ENCODE data around the gene TNNC1. TPM values are rescaled to one million over a fixed set of nuclear protein-coding genes. Genes with fewer than 3 reads are reported as not detected.

Gene TNNC1
- total and polyA plus RNA-seq, 9 of the 15 experiments (the other 6 are each of a cell fraction or from before 2014, with no cell fraction given): 0.08 to 0.85 (median 0.42) TPM; not detected in 4

DNA sequence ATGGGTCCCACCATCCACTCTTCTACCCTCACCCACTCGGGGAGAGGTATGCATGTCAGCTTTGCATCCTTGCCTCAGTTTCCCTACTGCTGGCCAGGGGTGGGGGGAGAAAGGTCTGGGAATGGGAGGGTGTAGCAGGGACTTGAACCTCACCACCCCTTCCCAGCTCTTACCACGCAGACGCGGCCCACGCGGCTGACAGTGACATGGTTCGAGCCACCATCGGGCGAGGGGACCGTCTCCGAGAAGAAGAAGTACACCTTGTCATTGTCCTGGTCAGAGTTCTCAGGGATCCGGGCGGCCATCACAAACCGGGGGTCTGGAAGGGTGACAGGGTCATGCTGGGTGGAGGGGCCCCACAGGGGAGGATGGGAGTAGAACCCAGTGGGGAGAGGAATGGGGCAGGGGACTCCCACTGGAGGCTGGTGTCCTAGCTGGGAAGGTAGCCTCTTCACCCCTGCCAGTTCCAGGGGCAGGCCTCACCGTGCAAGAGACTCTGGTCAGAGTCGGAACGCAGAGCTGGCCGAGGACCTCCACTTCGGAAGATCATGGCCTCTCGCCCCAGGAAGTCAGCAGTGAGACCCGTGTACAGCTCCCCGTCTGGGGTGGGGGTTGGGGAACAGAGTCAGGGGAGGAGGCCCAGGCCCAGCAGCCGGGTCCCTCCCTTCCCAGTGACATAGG lies 12.6 kb downstream of the TNNC1 start (continued):
- TF ChIP-seq, protein P1, sequence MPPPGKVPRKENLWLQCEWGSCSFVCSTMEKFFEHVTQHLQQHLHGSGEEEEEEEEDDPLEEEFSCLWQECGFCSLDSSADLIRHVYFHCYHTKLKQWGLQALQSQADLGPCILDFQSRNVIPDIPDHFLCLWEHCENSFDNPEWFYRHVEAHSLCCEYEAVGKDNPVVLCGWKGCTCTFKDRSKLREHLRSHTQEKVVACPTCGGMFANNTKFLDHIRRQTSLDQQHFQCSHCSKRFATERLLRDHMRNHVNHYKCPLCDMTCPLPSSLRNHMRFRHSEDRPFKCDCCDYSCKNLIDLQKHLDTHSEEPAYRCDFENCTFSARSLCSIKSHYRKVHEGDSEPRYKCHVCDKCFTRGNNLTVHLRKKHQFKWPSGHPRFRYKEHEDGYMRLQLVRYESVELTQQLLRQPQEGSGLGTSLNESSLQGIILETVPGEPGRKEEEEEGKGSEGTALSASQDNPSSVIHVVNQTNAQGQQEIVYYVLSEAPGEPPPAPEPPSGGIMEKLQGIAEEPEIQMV (tag; conservative IDR thresholded peaks at IDR 0.05; ENCODE audit: low read depth): no peak
- TF ChIP-seq ZSCAN29 (IDR thresholded peaks at IDR 0.05): no peak
- TF ChIP-seq CBFA2T3 (IDR thresholded peaks at IDR 0.05): no peak

DNA sequence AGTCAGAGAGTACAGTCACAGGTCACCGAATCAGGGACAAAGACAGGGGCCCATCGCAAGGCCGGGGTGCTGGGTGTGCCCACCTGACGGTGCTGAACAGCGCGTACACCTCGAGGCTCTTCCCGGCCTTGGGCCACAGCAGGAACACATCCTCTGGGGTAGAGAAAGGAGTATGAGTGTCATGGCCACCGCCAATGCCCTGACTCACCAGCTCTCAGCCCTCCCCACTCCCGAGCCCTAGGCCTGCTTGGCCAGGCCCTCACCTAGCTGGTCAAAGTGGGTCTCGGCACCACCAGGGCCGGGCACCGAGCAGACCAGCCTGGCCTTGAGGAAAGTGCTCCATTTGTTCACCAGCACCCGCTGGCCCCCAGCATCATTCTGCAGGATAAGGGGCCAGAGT lies 13.2 kb downstream of the TNNC1 start:
- ChIA-PET CTCF (ENCODE audit: low intra/inter-chr PET ratio) (no interaction called here), POLR2A (interaction anchor here (0.6 kb wide), 1 partner anchor 16 kb away, joined by 3 read pairs; no protein-coding TSS in a partner anchor)
- H3K4me2 ChIP-seq (ENCODE audit: insufficient read depth, low read length): no peak overlapping the region
- no peak overlapping the region for H3K27ac ChIP-seq (ENCODE audit: extremely low read depth, low read depth, low read length)
- in situ Hi-C loops (cut with MboI) (loop anchor here (10.0 kb wide), 1 partner anchor 146 kb away; no protein-coding TSS in a partner anchor), intact Hi-C loops (cut with micrococcal nuclease) (no loop called here)
- no peaks in the 10 kb centered on the region for H3K79me2 ChIP-seq (ENCODE audit: control insufficient read depth, insufficient read depth, low read length)
- no TSS peak for BruUV-seq (replicated peaks)
- peaks cover 0 to 4% of the 10 kb centered on the region in 2 experiments; a peak in 1 of 5 replicates for H3K27me3 ChIP-seq (ENCODE audit: control insufficient read depth in 2 of 2, insufficient read depth in 2 of 2, low read length in 2 of 2)
- H2AFZ ChIP-seq (ENCODE audit: low read depth, low read length): no peak overlapping the region
- no peaks in the 10 kb centered on the region for H3K36me3 ChIP-seq (ENCODE audit: control insufficient read depth, insufficient read depth, low read length)
- H3K9me3 ChIP-seq (replicated peaks; ENCODE audit: control insufficient read depth, insufficient read depth, low read depth, low read length): no peaks in the 10 kb centered on the region
- no peaks in the 10 kb centered on the region for H4K20me1 ChIP-seq (replicated peaks; ENCODE audit: control insufficient read depth, insufficient read depth, low read length)
- no peak overlapping the region; a peak in 1 of 4 replicates for H3K9ac ChIP-seq (ENCODE audit: insufficient read depth in 1 of 2, low read depth in 2 of 2, low read length in 2 of 2)
- no peak for TF ChIP-seq SMAD3 (CRISPR knock-in tag; conservative IDR thresholded peaks at IDR 0.05)
- no peak for TF ChIP-seq ATF7 (IDR thresholded peaks at IDR 0.05)
- TF ChIP-seq ZNF780A (CRISPR knock-in tag; IDR thresholded peaks at IDR 0.05): no peak
- TF ChIP-seq ETV6 (IDR thresholded peaks at IDR 0.05; ENCODE audit: borderline replicate concordance in 1 of 2, low read depth in 2 of 2, low read length in 1 of 2): no peak
- no peak for TF ChIP-seq ETV6 (CRISPR knock-in tag; IDR thresholded peaks at IDR 0.05; ENCODE audit: borderline replicate concordance)
- no peak for TF ChIP-seq HDAC2 (IDR thresholded peaks at IDR 0.05)
- TF ChIP-seq, protein P2, sequence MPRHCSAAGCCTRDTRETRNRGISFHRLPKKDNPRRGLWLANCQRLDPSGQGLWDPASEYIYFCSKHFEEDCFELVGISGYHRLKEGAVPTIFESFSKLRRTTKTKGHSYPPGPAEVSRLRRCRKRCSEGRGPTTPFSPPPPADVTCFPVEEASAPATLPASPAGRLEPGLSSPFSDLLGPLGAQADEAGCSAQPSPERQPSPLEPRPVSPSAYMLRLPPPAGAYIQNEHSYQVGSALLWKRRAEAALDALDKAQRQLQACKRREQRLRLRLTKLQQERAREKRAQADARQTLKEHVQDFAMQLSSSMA (CRISPR knock-in tag; IDR thresholded peaks at IDR 0.05): no peak
- TF ChIP-seq, protein P3, sequence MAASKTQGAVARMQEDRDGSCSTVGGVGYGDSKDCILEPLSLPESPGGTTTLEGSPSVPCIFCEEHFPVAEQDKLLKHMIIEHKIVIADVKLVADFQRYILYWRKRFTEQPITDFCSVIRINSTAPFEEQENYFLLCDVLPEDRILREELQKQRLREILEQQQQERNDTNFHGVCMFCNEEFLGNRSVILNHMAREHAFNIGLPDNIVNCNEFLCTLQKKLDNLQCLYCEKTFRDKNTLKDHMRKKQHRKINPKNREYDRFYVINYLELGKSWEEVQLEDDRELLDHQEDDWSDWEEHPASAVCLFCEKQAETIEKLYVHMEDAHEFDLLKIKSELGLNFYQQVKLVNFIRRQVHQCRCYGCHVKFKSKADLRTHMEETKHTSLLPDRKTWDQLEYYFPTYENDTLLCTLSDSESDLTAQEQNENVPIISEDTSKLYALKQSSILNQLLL (CRISPR knock-in tag; IDR thresholded peaks at IDR 0.05; ENCODE audit: borderline replicate concordance): no peak
- TF ChIP-seq, protein P4, sequence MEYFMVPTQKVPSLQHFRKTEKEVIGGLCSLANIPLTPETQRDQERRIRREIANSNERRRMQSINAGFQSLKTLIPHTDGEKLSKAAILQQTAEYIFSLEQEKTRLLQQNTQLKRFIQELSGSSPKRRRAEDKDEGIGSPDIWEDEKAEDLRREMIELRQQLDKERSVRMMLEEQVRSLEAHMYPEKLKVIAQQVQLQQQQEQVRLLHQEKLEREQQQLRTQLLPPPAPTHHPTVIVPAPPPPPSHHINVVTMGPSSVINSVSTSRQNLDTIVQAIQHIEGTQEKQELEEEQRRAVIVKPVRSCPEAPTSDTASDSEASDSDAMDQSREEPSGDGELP (CRISPR knock-in tag; IDR thresholded peaks at IDR 0.05; ENCODE audit: borderline replicate concordance): no peak
- no peak for TF ChIP-seq CREB1 (IDR thresholded peaks at IDR 0.05)
- TF ChIP-seq CREB1 (CRISPR knock-in tag; IDR thresholded peaks at IDR 0.05): no peak
- TF ChIP-seq ZNF324 (CRISPR knock-in tag; IDR thresholded peaks at IDR 0.05): no peak
- TF ChIP-seq U2AF2 (optimal IDR thresholded peaks at IDR 0.05; ENCODE audit: low read depth, low read length): no peak
- 47% methylated on average over 9 of the region's 14 CpGs for WGBS (ENCODE audit: insufficient coverage, low coverage, missing lambda C conversion rate)
- FAIRE-seq (no peak), ATAC-seq (no peak), DNase-seq (ENCODE audit: extremely low read depth in 1 of 4, low spot score in 3 of 4) (no peak)
- H3K4me3 ChIP-seq: no peak overlapping the region
- peaks cover 0 to 31% of the 10 kb centered on the region in 2 experiments; a peak in 2 of 5 replicates for H3K4me1 ChIP-seq (replicated peaks in 1 of 2; ENCODE audit: control insufficient read depth in 2 of 2, insufficient read depth in 2 of 2, low read length in 2 of 2)
- H3K9me1 ChIP-seq (ENCODE audit: control insufficient read depth, insufficient read depth, low read length): no peaks in the 10 kb centered on the region

All from K562 (cell line).